TTC549 (cell line): ENCODE measurements around the gene SDE2.
"Not testable (repeated sequence)": the region's sequence is repeated elsewhere in the genome, so short reads cannot be mapped to it uniquely, and the experiment has no call there.

Experiments used
- FAIRE-seq: peaks from 2 replicates; lab custom pipeline; 2012; peaks lifted over from hg19 to GRCh38; lab: Jason Lieb, UNC

The SDE2 gene

GRCh38 chr1:226006686-226007085 is 7.5 kb upstream of the SDE2 start:
- no peak for FAIRE-seq

GRCh38 chr1:226004396-226004795 is 5.3 kb upstream of the SDE2 start:
- FAIRE-seq: no peak

- FAIRE-seq: no peak
Measured at GRCh38 chr1:226003502-226004170, 4.5 kb upstream of the SDE2 start.

GRCh38 chr1:226002667-226003501 is 3.7 kb upstream of the SDE2 start:
- FAIRE-seq: no peak

GRCh38 chr1:226001963-226002666 is 3.0 kb upstream of the SDE2 start:
- FAIRE-seq: no peak

GRCh38 chr1:226001088-226001487 is 1.9 kb upstream of the SDE2 start:
- FAIRE-seq: no peak

GRCh38 chr1:226000493-226001081 is 1.4 kb upstream of the SDE2 start:
- FAIRE-seq: not testable (repeated sequence)

- no peak for FAIRE-seq
Measured at GRCh38 chr1:225999912-226000337, 782 bp upstream of the SDE2 start.

- no peak for FAIRE-seq
Measured at GRCh38 chr1:225998560-225999226, 450 bp downstream of the SDE2 start.

- FAIRE-seq: no peak
Measured at GRCh38 chr1:225996946-225997545, 2.1 kb downstream of the SDE2 start.

- no peak for FAIRE-seq
Measured at GRCh38 chr1:225995919-225996864, 3.0 kb downstream of the SDE2 start.

- no peak for FAIRE-seq
Measured at GRCh38 chr1:225990705-225991464, 8.3 kb downstream of the SDE2 start.

GRCh38 chr1:225987491-225988316 is 11.4 kb downstream of the SDE2 start:
- FAIRE-seq: peak; percentile 98

GRCh38 chr1:225981714-225982113 is 17.4 kb downstream of the SDE2 start:
- no peak for FAIRE-seq

- no peak for FAIRE-seq
Measured at GRCh38 chr1:225980005-225980836, 18.9 kb downstream of the SDE2 start.

GRCh38 chr1:225979421-225979820 is 19.7 kb downstream of the SDE2 start:
- FAIRE-seq: no peak

GRCh38 chr1:225977937-225978748 is 21.0 kb downstream of the SDE2 start:
- no peak for FAIRE-seq
